CD4-positive, alpha-beta T cell treated with Interleukin-10 for 1 hour (primary cell): ENCODE results near the gene ANGPTL8.

Experiments used
- DNase-seq: peaks from one replicate; pipeline ENCODE4 v3.0.0-alpha.2; 2020

The ANGPTL8 gene, protein sequence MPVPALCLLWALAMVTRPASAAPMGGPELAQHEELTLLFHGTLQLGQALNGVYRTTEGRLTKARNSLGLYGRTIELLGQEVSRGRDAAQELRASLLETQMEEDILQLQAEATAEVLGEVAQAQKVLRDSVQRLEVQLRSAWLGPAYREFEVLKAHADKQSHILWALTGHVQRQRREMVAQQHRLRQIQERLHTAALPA

DNA sequence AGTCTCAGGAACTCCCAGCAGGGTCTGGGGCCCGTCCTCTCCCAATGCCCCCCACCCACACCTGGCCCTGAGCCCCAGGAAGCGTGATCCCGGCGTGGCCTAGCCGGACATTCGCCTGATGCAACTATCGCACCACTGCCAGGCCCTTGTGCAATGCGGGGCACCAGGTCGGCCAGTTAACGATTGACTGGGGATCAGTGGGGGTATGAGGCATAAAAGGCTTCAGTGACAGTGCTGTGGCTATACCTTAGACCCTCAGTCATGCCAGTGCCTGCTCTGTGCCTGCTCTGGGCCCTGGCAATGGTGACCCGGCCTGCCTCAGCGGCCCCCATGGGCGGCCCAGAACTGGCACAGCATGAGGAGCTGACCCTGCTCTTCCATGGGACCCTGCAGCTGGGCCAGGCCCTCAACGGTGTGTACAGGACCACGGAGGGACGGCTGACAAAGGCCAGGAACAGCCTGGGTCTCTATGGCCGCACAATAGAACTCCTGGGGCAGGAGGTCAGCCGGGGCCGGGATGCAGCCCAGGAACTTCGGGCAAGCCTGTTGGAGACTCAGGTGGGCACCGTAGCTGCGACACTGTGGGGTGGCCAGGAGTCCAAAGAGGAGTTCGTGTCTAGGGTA is at the start of gene ANGPTL8:
TSS of gene ANGPTL8 (plus strand) at position 243 of the 624 bp plus-strand sequence. CDS start at position 262, 19 bp downstream.
- DNase-seq: no peak

DNA sequence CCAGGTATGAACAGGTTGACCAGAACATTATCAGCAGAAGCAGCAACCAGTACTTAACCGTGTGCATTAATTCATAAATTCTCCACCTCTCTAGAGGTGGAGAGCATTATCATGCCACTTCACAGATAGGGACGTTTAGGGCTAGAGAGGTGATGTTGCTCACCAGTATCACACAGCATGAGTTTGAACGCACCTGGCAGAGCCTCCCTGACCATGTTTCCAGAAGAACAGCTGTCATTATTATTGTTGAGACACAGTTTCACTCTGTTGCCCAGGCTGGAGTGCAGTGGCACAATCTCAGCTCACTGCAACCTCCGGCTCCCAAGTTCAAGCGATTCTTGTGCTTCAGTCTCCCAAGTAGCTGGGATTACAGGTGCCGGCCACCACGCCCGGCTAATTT is 48.9 kb upstream of the ANGPTL8 start:
- no peak for DNase-seq

DNA sequence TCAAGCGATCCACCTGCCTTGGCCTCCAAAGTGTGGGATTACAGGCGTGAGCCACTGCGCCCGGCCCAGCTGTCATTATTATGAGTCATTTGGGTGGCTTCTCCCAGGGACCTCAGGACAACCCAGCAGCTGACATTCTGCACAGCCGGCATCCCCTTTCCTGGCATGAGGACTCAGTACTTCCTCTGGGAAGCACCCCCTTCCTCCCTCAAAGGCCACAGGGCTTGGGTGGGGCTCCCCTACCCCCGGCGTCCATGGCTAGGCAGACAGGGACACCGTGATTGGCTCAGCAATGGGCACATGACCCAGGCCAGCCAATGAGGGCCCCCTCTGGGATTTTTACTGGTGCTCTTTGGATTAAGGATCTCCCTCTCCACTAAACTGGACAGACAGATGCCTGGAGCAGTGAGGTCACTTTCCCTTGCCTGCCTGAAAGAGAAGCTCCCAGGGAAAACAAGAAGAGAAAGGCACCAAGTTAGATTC is 48.1 kb upstream of the ANGPTL8 start:
- DNase-seq: no peak

DNA sequence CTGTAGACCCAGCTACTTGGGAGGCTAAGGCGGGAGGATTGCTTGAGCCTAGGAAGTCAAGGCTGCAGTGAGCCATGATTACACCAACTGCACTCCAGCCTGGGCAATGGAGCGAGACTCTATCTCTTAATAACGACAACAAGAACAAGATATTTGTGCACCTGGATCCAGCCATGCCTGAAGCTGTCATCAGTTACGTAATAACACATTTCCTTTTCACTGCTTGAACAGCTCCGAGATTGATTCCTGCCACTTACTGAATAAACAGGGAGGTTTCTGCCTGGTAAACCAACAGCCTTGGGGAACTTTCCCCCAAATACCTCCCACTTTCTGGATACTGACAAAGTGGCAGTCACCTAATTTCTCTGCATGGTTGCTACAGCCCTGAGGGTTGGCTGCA is 47.5 kb upstream of the ANGPTL8 start:
- no peak for DNase-seq

DNA sequence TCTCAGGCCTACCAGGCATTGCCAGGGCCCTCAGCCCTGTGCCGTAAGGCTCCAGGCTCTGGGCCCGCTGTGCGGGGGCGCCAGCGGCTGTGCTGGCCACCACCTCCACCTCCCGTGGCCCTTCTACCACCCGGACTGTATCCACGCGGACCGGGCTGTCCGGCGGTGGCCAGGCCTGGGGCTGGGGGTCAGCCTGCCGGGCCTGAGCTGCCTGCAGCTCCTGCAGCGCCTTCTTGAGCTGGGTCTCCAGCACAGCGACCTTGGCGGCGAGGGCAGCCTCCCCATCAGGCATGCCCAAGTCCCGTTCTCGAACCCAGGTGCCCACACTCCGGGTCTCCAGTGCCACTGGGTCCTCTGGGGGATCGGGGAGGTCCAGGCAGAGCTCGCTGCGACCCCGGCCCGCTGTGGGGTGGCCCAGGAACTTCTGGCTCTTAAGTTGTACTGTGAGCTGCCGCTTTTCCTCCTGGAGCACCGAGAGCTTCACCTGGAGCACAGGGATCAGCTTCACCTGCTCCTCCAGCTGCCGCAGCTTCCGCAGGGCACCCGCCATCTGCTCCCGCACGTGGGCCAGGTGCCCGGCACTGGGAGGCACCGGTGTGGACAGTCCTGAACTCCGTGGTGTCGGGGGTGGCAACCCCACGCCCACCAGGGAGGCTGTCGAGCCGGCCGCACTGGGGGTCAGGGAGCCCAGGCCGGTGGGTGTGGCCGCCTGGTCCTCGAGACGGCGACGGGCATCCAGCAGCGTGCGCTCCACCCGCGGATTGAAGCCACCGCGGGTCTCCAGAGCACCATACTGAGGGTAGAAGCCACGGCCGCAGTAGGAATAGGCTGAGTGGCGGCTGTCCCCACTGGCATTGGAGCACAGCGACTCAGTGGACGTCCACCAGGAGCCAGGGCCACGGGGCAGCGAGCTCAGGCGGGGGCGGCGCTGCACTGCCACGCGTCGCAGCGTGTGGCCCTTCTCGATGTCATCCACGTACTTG is 46.2 kb upstream of the ANGPTL8 start:
- DNase-seq: no peak

DNA sequence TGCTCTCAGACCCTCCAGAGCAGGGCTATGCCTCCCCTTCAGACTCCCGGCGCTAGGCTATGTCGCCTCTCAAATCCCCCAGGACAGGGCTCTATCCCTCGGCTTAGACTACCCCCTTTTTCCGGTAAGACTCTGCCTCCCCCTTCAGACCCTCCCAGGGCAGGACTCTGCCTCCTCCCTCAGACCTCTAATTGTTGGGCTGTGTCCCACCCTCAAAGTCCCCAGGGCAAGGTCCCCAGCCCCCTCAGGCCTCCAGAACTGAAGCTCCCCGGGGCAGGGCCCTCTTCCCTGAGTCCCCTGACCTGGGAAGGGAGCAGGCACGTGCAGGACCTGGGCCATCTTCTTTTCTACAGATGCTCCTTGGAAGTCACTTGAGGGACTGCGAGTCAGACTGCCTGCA is 45.2 kb upstream of the ANGPTL8 start:
- DNase-seq: no peak

DNA sequence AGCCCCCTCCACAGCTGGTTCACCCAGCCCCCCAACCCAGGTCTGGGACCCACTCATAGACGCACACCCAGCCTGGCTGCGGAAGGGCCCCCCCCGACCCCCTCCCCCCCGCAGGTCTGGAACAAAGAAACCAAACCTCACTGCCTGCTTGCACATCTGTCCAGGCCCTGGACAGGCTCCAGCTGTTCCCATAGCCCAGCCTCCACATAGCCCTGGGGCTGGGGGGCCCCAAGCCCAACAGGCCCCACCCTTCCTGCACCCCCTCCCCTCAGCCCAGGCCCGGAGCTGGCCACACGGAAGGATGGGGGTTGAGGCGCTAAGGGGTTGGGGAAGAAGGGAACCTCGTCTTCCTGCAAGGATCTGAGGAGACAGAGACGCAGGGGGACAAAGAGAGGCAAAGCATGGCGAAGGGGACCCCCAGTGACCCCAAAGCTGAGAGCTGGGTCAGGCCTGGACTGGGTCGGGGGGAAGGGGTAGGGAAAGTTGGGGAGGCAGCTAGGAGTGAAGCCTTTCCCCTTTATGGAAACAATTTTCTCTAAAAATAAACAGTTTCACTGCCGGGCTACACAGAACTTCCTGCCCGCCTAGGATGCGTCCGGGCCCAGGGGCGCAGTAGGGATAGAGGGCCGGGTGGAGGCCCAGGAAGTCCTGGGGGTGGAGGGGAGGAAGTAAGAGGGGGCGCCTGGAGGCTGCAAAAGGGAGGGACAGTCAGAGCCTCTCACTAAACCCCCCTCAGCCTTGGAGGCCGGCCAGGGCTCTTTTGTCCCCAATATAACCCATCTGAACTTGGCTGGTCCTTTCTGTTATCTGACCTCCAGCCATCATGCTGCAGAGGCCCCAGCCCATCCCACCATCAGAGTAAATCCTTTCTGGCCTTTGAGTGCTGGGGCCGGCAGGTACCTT is 44.5 kb upstream of the ANGPTL8 start:
- no peak for DNase-seq

DNA sequence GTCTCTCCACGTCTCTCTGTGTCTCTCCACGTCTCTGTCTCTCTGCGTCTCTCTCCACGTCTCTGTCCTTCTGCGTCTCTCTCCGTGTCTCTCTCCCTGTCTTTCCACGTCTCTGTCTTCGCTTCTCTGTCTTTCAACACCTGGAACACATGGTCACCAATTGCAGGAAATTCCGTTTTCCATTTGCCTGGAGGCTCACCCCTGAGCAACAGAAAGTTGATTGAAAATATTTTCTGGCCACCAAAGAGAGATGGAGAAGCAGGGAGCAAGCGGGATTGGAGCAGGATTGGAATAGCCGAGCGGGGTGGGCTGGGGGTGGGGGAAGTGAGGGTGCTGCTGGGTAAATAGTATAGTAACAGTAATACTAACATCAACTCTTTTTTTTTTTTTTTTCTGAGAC is 43.7 kb upstream of the ANGPTL8 start:
- DNase-seq: no peak

DNA sequence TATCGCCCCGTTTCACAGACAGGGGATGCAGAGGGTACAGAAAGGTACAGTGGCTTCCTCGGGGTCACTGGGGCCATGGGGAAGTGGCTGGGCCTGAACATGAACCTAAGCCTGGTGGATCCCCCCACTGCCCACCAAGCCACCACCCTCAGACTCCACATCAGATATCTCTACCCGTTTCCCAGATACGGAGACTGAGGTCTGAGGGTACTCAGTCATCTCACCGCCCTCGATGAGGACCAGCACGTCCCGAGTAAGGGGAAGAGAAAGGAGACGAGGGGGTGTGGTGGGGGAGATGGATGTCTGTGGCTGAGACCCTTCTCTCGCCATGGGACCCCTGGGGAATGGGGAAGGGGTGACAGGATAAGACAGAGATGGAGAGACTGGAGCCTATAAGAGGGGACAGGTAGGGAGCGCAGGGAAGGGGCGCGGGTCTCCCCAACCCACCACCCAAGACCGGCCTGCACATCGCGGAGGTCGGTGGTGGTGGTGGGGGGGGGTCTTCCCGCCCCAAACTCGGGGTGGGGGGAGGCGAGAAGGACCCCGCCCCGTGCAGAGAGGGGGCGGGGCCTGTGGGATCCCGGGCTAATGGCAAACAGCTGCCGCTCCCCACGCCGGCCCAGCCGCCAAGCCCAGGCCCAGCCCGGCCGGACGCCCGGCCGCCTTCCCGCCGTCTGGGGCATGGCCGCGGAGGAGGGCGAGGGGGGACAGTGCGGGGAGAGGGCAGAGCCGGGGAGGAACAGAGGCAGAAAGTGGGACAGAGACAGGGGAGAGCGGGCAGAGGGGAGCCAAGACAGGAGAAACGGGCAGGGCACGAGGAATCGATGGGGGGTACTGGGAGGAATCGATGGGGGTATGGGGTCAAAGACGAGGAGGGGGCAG is 42.8 kb upstream of the ANGPTL8 start:
- no peak for DNase-seq

DNA sequence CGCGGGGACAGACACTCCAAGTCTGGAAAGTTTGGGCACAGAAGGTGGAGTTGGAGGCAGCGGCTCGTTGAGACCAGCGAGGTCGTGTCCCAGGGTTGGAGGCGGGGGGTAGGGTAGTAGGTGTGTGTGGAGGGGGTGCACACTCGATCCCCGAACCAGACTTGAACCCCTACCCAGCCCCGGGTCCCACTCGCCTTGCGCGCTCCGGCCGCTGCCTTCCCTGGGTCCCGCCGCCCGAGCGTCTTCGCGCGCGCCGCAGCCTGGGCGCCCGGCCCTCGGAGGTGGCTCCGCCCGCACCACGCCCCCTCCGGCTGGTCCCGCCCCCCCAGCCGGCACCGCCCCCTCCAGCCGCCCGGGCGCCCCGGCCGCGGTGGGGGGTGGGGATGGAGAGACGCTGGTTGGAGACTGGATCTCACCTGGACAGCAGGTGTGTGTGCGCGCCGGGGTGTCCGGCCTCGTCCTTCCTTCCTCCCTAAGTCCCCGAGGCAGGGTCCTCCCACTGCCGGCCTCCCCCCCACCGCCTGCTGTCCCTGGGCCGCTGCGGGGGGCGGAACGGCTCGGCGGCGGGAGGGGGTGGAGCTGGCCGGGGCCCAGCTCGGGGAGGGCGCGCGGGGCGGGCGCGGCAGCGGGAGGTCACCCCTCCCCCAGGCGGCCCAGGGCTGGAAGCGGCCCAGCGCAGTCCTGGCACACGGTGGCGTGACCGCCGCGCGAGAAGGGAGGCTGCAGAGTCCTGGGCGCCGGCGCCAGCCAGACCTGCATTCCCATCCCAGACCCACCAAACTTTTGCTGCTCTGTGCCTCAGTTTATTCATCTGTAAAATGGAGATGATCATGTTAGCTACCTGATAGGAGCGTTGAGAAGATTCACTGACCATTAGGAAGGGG is 41.9 kb upstream of the ANGPTL8 start, which contains the start of gene KANK2:
TSS of gene KANK2 (minus strand) at position 255 of the 884 bp plus-strand sequence. CDS start 3,034 bp downstream, outside the sequence.
- peak; percentile 77 for DNase-seq

DNA sequence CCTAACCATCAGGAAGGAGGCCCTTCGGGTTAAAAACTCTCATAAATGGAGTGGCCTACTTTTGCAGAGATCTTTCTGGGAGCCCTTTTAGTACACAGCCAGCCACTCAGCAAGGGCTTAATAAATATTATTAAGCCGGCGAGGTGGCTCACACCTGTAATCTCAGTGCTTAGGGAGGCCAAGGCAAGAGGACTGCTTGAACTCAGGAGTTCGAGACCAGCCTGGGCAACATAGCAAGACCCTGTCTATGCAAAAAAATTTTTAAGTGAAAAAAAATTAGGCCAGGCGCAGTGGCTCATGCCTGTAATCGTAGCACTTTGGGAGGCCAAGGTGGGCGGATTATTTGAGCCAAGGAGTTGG is 41.3 kb upstream of the ANGPTL8 start:
- no peak for DNase-seq

DNA sequence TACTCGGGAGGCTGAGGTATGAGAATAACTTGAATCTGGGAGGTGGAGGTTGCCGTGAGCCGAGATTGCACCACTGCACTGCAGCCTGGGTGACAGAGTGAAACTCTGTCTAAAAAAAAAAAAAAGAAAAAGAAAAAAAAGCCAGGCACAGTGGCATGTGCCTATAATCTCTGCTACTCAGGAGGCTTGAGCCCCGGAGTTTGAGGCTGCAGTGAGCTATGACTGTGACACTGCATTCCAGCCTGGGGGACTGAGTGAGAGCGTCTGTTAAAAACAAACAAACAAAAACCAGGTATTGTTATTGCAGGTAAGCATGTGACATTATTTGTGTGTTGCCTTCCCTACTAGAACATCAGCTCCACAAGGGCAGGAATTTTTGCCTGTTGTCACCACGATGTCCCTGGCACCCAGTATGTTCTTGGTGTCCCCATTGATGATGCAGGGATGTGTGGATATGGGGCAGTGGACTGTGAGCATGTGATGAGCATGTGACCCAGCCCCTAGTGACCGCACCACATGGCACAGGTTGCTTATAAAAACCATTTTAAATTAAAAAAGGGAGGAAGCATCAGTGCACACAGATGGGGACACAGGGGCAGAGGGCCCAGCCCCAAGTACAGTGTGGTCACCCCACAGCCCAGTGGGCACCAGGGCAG is 40.5 kb upstream of the ANGPTL8 start:
- DNase-seq: no peak

DNA sequence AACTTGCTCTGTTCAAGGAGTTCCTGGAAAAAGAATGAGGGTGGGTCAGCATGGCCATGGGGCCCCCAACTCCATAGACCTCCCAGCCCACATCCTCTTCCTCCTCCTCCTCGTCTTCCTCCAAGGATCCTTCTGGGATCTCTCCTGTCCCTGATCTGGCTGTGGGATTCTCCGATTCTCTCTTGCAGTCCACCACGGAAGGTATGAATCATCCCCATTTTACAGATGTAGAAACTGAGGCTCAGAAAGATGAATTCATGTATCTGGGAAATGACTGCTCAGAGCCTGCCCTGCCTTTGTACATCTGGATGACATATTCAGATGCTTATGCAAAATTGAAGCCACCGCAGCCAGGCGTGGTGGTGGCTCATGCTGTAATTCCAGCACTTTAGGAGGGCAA is 39.9 kb upstream of the ANGPTL8 start:
- DNase-seq: no peak

DNA sequence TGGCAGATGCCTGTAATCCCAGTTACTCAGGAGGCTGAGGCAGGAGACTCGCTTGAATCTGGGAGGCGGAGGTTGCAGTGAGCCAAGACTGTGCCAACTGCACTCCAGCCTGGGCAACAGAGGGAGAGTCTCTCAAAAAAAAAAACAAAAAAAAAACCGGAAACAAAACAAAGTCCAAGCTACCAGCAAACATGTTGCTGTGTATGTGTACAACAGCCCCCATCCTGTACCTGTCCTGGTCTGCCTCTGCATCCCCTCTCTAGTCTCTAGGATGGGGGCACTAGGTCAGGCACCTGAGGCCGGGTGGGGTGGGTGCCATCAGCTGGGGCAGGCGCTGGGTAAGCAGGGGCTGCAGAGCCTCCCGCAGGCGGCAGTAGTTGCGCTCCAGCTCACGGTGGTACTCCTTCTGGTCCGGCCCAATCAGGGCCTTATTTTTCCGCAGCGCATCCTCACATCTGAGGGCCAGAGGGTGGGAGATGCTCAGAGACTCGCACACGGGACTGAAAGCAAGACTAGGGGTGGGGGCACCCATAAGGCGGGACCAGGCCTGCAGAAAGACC is 39.3 kb upstream of the ANGPTL8 start:
- DNase-seq: no peak

DNA sequence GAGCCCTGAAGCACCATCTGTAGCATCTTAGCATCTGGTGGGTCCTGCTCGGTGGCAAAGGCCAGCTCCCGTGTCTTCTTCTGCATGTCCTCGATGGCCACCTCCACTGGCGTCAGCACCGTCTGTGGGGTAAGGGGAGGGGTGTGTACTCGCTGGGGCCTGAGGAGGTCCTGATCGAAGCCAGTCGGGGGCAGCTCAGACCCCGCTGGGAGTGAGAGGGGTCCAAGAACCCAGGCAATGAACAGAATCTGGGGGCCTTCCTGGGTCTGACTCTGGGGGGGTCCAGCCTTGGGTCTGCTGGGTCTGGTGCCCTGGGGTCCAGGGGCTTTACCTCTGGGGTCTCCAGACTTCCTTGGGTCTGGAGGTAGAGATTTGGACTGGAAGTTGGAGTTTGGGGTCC is 38.5 kb upstream of the ANGPTL8 start:
- no peak for DNase-seq

DNA sequence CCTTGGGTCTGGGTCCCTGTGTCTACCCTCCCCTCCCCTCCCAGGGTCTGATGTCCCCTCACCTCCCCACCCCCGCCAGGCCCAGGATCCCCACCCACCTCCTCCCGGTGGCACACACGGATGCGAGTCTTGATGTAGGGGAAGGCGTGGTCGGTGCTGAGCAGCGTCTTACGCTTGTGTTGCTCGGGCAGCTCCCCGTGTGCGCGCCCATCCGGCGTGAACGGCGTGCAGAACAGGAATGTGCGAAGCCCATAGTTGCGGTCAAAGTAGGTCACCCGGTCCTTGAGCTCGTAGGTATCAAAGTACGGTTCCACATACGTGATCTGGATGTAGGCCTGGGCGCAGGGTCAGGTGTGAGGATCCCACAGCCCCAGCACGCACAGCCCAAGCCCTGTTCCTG is 37.6 kb upstream of the ANGPTL8 start:
- DNase-seq: no peak

DNA sequence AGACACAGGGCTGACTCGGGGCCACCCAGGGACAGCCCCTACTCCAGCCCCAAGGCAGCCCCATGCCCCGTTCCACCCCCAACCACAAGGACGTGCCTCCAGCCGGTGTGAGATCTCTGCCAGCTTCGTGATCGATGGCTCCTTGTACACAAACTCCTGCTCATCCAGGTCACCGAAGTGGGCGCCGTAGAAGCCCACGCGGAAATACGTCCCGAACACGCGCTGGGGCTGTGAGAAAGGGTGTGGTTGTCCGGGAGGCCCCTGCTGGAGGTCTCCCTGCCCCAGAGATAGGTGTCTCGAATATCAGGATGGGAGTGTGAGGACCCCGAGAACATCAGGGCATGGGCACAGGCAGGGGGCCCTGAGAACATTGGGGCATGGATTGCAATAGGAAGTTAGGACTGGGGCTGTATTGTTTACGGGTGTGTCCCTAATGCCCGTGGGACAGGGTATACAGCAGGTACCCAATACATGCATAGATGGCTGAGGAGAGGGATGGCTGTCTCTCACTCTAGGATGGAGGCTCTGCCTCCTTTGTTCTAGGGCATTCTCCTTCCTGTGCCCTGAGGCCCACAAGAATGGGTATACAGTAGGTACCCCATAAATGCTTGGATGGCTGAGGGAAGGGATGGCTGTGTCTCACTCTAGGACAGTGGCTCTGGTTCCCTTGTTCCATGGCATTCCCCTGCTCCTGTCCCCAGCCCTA is 36.8 kb upstream of the ANGPTL8 start:
- DNase-seq: no peak

DNA sequence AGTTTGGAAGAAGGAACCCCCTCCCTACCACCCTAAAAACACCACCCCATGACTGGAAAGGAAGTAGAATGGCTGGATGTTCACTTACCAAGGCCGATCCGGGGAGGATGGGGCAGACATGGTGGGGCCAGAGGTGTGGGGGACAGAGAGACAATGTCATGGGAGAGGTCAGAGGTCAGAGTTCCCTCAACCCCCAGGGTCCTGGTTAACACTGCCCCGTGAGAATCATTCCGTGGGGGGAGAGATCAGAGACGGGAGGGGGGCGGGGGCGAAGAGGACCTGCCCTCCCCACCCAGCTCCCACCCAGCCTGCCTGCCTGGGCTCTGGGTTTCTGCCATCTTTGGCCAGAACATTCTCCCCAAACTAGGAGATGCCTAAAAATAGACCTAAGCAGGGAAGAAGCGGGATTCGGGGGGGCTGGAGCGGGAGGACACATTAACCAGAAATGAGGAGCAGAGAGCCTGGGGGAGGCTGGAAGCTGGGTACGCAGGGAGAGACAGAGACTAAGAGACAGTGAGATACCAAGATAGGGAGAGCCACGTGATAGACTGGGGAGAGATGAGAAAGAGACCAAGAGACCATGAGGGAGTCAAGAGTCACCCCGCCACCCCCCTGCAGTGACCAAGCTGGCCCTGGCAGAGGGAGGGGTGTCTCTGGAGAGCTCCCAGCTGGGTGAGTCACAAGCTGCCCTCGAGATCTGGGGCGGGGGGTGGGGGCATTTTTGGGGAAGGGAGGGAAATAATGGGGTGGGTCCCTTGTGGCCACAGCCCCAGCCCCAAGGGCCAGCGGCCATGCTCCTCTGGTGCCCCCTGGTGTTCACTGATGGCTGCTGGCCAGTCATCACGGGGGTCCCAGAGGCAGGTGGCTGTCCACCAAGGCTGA is 36.0 kb upstream of the ANGPTL8 start:
- peak; percentile 34 for DNase-seq
